H9 (cell line): Measurements from ENCODE around the gene ZNF541. TPM values are rescaled to one million over a fixed set of nuclear protein-coding genes. Genes with fewer than 3 reads are reported as not detected.
A peak's percentile ranks its signal among the peaks of the same experiment; 100 is the strongest.

ENCODE experiments used
- DNase-seq: peaks from one replicate; pipeline ENCODE4 v3.0.0-alpha.2; 2017
- H2AFZ ChIP-seq: one replicate; pipeline ENCODE4 v1.6.1; 2013; ENCODE audit warnings: mild to moderate bottlenecking, low read length, control low read depth, moderate library complexity
- H2AK5ac ChIP-seq: 2 replicates; pipeline ENCODE4 v1.6.1; 2013; ENCODE audit warnings: low read length, control low read depth, mixed read lengths; ENCODE audit not compliant: insufficient read length
- H2BK120ac ChIP-seq: one replicate; pipeline ENCODE4 v1.6.1; 2013; ENCODE audit warnings: low read depth, mild to moderate bottlenecking, low read length, control low read depth, inconsistent platforms; ENCODE audit not compliant: poor library complexity, severe bottlenecking
- H2BK12ac ChIP-seq: 2 replicates; pipeline ENCODE4 v1.6.1; 2013; ENCODE audit warnings: low read length, control low read depth, mixed read lengths, low read depth; ENCODE audit not compliant: insufficient read length
- H2BK15ac ChIP-seq: 2 replicates; pipeline ENCODE4 v1.6.1; 2013; ENCODE audit warnings: low read depth, low read length, control low read depth
- H2BK20ac ChIP-seq: one replicate; pipeline ENCODE4 v1.6.1; 2013; ENCODE audit warnings: low read depth, mild to moderate bottlenecking, low read length, control low read depth, inconsistent platforms; ENCODE audit not compliant: poor library complexity, severe bottlenecking
- H2BK5ac ChIP-seq: 2 replicates; pipeline ENCODE4 v1.6.1; 2013; ENCODE audit warnings: low read length, control low read depth, mixed read lengths; ENCODE audit not compliant: insufficient read length
- H3K14ac ChIP-seq: 2 replicates; pipeline ENCODE4 v1.6.1; 2013; ENCODE audit warnings: low read length, control low read depth; ENCODE audit not compliant: insufficient read depth
- H3K18ac ChIP-seq: 2 replicates; pipeline ENCODE4 v1.6.1; 2013; ENCODE audit warnings: low read depth, mild to moderate bottlenecking, mixed read lengths, low read length, control low read depth; ENCODE audit not compliant: insufficient read length
- H3K23ac ChIP-seq: 2 replicates; pipeline ENCODE4 v1.6.1; 2013; ENCODE audit warnings: low read length, control low read depth, mixed read lengths, low read depth; ENCODE audit not compliant: insufficient read length
- H3K23me2 ChIP-seq: 2 replicates; pipeline ENCODE4 v1.6.1; 2013; ENCODE audit warnings: low read depth, mild to moderate bottlenecking, mixed read lengths, low read length, control low read depth; ENCODE audit not compliant: insufficient read length, poor library complexity, severe bottlenecking
- H3K27ac ChIP-seq: 2 replicates; pipeline ENCODE4 v1.5.1; 2013; ENCODE audit warnings: low read length, control low read depth, mixed read lengths, low read depth; ENCODE audit not compliant: insufficient read length
- H3K27me3 ChIP-seq: 2 replicates; pipeline ENCODE4 v1.6.1; 2013; ENCODE audit warnings: low read length, control low read depth, inconsistent platforms; ENCODE audit not compliant: insufficient read depth
- H3K4ac ChIP-seq: 2 replicates; pipeline ENCODE4 v1.6.1; 2013; ENCODE audit warnings: low read depth, mild to moderate bottlenecking, control low read depth, inconsistent platforms, low read length, moderate library complexity
- H3K4me1 ChIP-seq: 2 replicates; pipeline ENCODE4 v1.6.1; 2013; ENCODE audit warnings: low read length, control low read depth, inconsistent platforms; ENCODE audit not compliant: insufficient read depth
- H3K4me2 ChIP-seq: 2 replicates; pipeline ENCODE4 v1.6.1; 2013; ENCODE audit warnings: low read length, control low read depth, mixed read lengths; ENCODE audit not compliant: insufficient read length, insufficient read depth
- H3K56ac ChIP-seq: 2 replicates; pipeline ENCODE4 v1.6.1; 2013; ENCODE audit warnings: low read depth, mild to moderate bottlenecking, mixed read lengths, low read length, control low read depth; ENCODE audit not compliant: insufficient read length
- H3K79me1 ChIP-seq: 2 replicates; pipeline ENCODE4 v1.6.1; 2013; ENCODE audit warnings: low read depth, mild to moderate bottlenecking, moderate library complexity, low read length, control low read depth, inconsistent platforms; ENCODE audit not compliant: insufficient read depth, poor library complexity, severe bottlenecking
- H3K79me2 ChIP-seq: 2 replicates; pipeline ENCODE4 v1.6.1; 2013; ENCODE audit warnings: low read length, control low read depth, inconsistent platforms; ENCODE audit not compliant: insufficient read depth
- H3K9ac ChIP-seq: 2 replicates; pipeline ENCODE4 v1.6.1; 2013; ENCODE audit warnings: low read length, control low read depth, mixed read lengths; ENCODE audit not compliant: insufficient read length; ENCODE audit errors: extremely low read depth
- H3K9me3 ChIP-seq: one replicate; pipeline ENCODE4 v1.6.1; 2013; ENCODE audit warnings: low read depth, low read length, inconsistent platforms; ENCODE audit not compliant: control insufficient read depth
- H3T11ph ChIP-seq: one replicate; pipeline ENCODE4 v1.6.1; 2013; ENCODE audit warnings: mild to moderate bottlenecking, low read length, control low read depth, inconsistent platforms
- H4K20me1 ChIP-seq: one replicate; pipeline ENCODE4 v1.6.1; 2013; ENCODE audit not compliant: control insufficient read depth, insufficient read length, insufficient read depth
- H4K5ac ChIP-seq: 2 replicates; pipeline ENCODE4 v1.6.1; 2013; ENCODE audit warnings: low read depth, mild to moderate bottlenecking, mixed read lengths, low read length, control low read depth; ENCODE audit not compliant: insufficient read length
- H4K8ac ChIP-seq: replicated peaks from 2 replicates; pipeline ENCODE4 v1.6.1; 2013; ENCODE audit warnings: low read length, control low read depth, mixed read lengths, low read depth; ENCODE audit not compliant: insufficient read length
- H4K91ac ChIP-seq: 2 replicates; pipeline ENCODE4 v1.6.1; 2013; ENCODE audit warnings: low read depth, mild to moderate bottlenecking, moderate library complexity, mixed read lengths, low read length, control low read depth; ENCODE audit not compliant: insufficient read length
- H3K27ac Mint-ChIP-seq, 3 experiments: 2 replicates in 2 of 3; 3 replicates in 1 of 3; pipeline ENCODE4 v1.8.0; 2020 to 2021; ENCODE audit warnings: mixed read lengths in 3 of 3, mild to moderate bottlenecking in 1 of 3, moderate library complexity in 1 of 3
- H3K27me3 Mint-ChIP-seq: 2 replicates; pipeline ENCODE4 v1.8.0; 2021; ENCODE audit warnings: low read depth, mild to moderate bottlenecking, moderate library complexity, mixed read lengths
- H3K36me3 Mint-ChIP-seq, 3 experiments: 2 replicates in 2 of 3; 3 replicates in 1 of 3; pipeline ENCODE4 v1.8.0; 2020 to 2021; ENCODE audit warnings: low read depth in 3 of 3, mixed read lengths in 3 of 3; ENCODE audit not compliant: insufficient read depth in 1 of 3
- H3K4me1 Mint-ChIP-seq, 2 experiments: 2 replicates each; pipeline ENCODE4 v1.8.0; 2020; ENCODE audit warnings: mixed read lengths in 2 of 2
- H3K4me3 Mint-ChIP-seq, 2 experiments: 2 replicates in 1 of 2; 3 replicates in 1 of 2; pipeline ENCODE4 v1.8.0; 2020 to 2021; ENCODE audit warnings: mild to moderate bottlenecking in 2 of 2, mixed read lengths in 2 of 2, moderate library complexity in 1 of 2
- H3K9me3 Mint-ChIP-seq, 2 experiments: 2 replicates in 1 of 2; 3 replicates in 1 of 2; pipeline ENCODE4 v1.8.0; 2020; ENCODE audit warnings: mild to moderate bottlenecking in 2 of 2, mixed read lengths in 2 of 2, moderate library complexity in 1 of 2
- CTCF ChIP-seq: fragments of 200-600 bp; sonication (generic); conservative IDR thresholded peaks from 3 replicates; pipeline ENCODE4 v1.8.0; 2021; ENCODE audit warnings: antibody characterized with exemption, mild to moderate bottlenecking
- WGBS: extraction: QIAGEN DNeasy Blood & Tissue Kit; methylation state at CpG from one replicate; pipeline ENCODE4 v1.1.7; 2013; ENCODE audit warnings: missing lambda C conversion rate, low lambda C conversion rate, mixed read lengths; ENCODE audit not compliant: insufficient read length; ENCODE audit errors: extremely low coverage; 5-methylcytosine and 5-hydroxymethylcytosine counted together
- total RNA-seq: library from RNA; stranded (reverse); gene quantifications from 2 replicates; pipeline ENCODE4 v1.2.1, GENCODE V29; 2021

The ZNF541 gene
- total RNA-seq, 1 experiment from 2014 or later = not detected

- Mint-ChIP-seq H3K36me3 (peaks cover 2 to 23% (median 10%) of the 10 kb centered on the region in 3 experiments), H3K27ac (0 out of 7 replicates have a peak overlapping the region, but pooled peaks of 1 of the 3 experiments have one; percentile 35), H3K4me1 (peaks cover 36 to 37% of the 10 kb centered on the region in 2 experiments), H3K9me3 (no peaks in the 10 kb centered on the region), H3K4me3 (peak overlapping the region; percentile 83 to 95), H3K27me3 (no peaks in the 10 kb centered on the region)
- Histone ChIP-seq H3K14ac (peak overlapping the region; percentile 76; the same call in 1 of the 2 replicates), H3K4me2 (peak overlapping the region; percentile 56), H2AK5ac (no peak overlapping the region), H4K91ac (no peak overlapping the region), H3K56ac (no peak overlapping the region), H3K9me3 (no peaks in the 10 kb centered on the region), H3K18ac (no peak overlapping the region), H4K20me1 (no peaks in the 10 kb centered on the region), H3K79me1 (peaks cover 8% of the 10 kb centered on the region), H2BK20ac (no peak overlapping the region), H2BK5ac (no peak overlapping the region), H3K79me2 (peaks cover 30% of the 10 kb centered on the region; the same call in 1 of the 2 replicates), H2BK120ac (no peak overlapping the region), H3K4ac (no peak overlapping the region), H2AFZ (no peak overlapping the region), H4K8ac (no peak overlapping the region), H3K23ac (no peak overlapping the region), H3K4me1 (peaks cover 8% of the 10 kb centered on the region; the same call in 1 of the 2 replicates), H3K27me3 (no peaks in the 10 kb centered on the region), H3K23me2 (peaks cover 9% of the 10 kb centered on the region), H3T11ph (no peak overlapping the region), H3K9ac (peak overlapping the region; percentile 70), H4K5ac (no peak overlapping the region), H2BK12ac (no peak overlapping the region), H2BK15ac (no peak overlapping the region), H3K27ac (no peak overlapping the region)
- no peak for TF ChIP-seq CTCF
- WGBS = no CpG with 5 or more reads among the region's 50 CpGs
- DNase-seq = peak; percentile 53
Measured at GRCh38 chr19:47609906-47610894, 37.3 kb upstream of the ZNF541 start.
